Stimulated activated CD4-positive, alpha-beta T cell treated with anti-CD3 and anti-CD28 coated beads, Interleukin-15, amount 100 ng/mL, for 24 hours (primary cell): ENCODE measurements around the gene CCDC40.

ENCODE experiments used
- DNase-seq: peaks from one replicate; pipeline ENCODE4 v3.0.0-alpha.2; 2020

The CCDC40 gene

GRCh38 chr17:80051681-80052080 is 15.2 kb downstream of the CCDC40 start:
- DNase-seq: no peak

GRCh38 chr17:80053102-80053501 is 16.7 kb downstream of the CCDC40 start:
- DNase-seq: no peak

GRCh38 chr17:80055597-80055996 is 19.2 kb downstream of the CCDC40 start:
- no peak for DNase-seq

- no peak for DNase-seq
Measured at GRCh38 chr17:80058311-80058955, 22.0 kb downstream of the CCDC40 start.

- no peak for DNase-seq
Measured at GRCh38 chr17:80060644-80061043, 24.2 kb downstream of the CCDC40 start.

GRCh38 chr17:80061421-80061820 is 25.0 kb downstream of the CCDC40 start:
- no peak for DNase-seq

GRCh38 chr17:80063830-80064585 is 27.6 kb downstream of the CCDC40 start:
- no peak for DNase-seq

GRCh38 chr17:80064696-80065095 is 28.3 kb downstream of the CCDC40 start:
- DNase-seq: no peak

- DNase-seq: no peak
Measured at GRCh38 chr17:80065478-80066170, 29.2 kb downstream of the CCDC40 start.

- DNase-seq: no peak
Measured at GRCh38 chr17:80067393-80067986, 31.0 kb downstream of the CCDC40 start.

GRCh38 chr17:80068301-80069222 is 32.1 kb downstream of the CCDC40 start:
- DNase-seq: no peak

- no peak for DNase-seq
Measured at GRCh38 chr17:80070375-80071115, 34.1 kb downstream of the CCDC40 start.

GRCh38 chr17:80071116-80071841 is 34.8 kb downstream of the CCDC40 start:
- DNase-seq: no peak

GRCh38 chr17:80072410-80072809 is 36.0 kb downstream of the CCDC40 start:
- DNase-seq: no peak

- DNase-seq: no peak
Measured at GRCh38 chr17:80080081-80080480, 43.6 kb downstream of the CCDC40 start.

- DNase-seq: no peak
Measured at GRCh38 chr17:80081596-80081995, 45.2 kb downstream of the CCDC40 start.

GRCh38 chr17:80082403-80083135 is 46.1 kb downstream of the CCDC40 start:
- peak; percentile 74 for DNase-seq

- no peak for DNase-seq
Measured at GRCh38 chr17:80083136-80083661, 46.8 kb downstream of the CCDC40 start.

- DNase-seq: no peak
Measured at GRCh38 chr17:80084773-80085172, 48.3 kb downstream of the CCDC40 start.

GRCh38 chr17:80086081-80086480 is 49.6 kb downstream of the CCDC40 start:
- no peak for DNase-seq
